Kasumi-1 (cell line): Measurements from ENCODE around the gene LSM12.
A peak's percentile ranks its signal among the peaks of the same experiment; 100 is the strongest.
"Not testable (repeated sequence)": the region's sequence is repeated elsewhere in the genome, so short reads cannot be mapped to it uniquely, and the experiment has no call there.

Experiments
- DNase-seq, 2 experiments: peaks; one replicate each; lab custom pipeline; 2025; lab: John Stamatoyannopoulos, UW

The LSM12 gene

DNA sequence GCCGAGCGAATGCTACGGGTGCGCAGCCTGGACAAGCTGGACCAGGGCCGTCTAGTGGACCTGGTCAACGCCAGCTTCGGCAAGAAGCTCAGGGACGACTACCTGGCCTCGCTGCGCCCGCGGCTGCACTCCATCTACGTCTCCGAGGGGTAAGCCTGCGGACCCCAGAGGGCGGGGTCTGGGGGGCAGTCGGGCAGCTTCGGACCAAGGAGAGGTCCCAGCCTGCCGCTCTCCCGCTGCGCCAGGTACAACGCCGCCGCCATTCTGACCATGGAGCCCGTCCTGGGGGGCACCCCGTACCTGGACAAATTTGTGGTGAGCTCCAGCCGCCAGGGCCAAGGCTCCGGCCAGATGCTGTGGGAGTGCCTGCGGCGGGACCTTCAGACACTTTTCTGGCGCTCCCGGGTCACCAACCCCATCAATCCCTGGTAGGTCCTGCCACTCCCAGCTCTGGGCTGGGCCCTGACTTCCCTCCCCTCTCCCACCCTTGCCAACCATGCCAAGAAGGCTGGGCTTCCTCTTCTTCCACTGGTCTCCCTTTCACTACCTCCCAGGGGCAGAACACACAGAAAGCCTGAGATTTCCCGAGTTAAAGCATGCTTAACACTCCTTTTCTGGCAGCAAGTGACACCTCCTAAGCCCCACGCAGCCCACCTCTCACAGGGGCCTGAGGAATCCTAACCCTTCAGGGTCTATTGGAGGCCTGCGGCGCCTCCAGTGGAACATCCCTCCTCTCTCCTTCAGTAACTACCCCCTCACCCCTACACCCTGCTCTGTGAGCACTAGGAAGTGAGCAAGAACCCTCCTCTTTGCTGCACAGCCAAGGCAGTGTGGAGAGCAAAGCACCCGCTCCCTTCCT is 58.9 kb downstream of the LSM12 start:
- no peak for DNase-seq

DNA sequence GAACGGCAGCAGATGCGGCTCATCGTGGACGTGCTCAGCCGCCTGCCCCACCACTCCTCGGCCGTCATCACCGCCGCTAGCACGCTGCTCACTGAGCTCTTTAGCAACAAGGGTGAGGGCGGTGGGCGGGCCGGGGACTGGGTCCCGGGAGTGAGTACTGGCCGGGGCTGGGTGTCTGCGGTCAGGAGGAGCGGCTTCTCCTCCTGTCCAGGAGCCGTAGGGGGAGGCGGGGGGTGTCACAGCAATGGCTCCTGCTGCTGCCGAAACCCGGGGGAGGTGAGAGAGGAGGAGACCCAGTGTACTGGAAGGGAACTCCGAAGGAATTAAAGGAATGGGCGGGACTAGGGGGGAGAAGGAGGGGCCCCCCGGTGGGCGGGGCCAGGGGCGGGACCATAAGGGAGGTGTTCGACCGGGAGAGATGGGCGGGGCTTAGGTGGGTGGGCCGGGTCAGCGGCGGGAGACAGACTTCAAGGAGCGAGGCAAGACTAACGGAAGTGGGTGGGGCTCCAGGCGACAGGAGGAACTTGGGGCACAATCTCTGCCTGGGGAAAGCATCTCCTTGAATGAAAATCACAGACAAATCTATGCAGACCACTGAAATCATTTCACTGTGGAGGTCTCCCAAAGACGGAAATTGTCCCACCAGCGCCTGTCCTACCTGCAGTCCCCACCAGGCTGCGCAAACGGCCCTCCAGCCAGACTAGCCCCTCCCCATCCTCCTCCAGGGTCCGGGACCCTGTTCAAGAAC is 59.7 kb downstream of the LSM12 start:
- DNase-seq, result peak; percentile 96

- DNase-seq, result peak in 1 of 2 experiments; percentile 25
Observed at GRCh38 chr17:44006272-44006597, 60.2 kb downstream of the LSM12 start.

DNA sequence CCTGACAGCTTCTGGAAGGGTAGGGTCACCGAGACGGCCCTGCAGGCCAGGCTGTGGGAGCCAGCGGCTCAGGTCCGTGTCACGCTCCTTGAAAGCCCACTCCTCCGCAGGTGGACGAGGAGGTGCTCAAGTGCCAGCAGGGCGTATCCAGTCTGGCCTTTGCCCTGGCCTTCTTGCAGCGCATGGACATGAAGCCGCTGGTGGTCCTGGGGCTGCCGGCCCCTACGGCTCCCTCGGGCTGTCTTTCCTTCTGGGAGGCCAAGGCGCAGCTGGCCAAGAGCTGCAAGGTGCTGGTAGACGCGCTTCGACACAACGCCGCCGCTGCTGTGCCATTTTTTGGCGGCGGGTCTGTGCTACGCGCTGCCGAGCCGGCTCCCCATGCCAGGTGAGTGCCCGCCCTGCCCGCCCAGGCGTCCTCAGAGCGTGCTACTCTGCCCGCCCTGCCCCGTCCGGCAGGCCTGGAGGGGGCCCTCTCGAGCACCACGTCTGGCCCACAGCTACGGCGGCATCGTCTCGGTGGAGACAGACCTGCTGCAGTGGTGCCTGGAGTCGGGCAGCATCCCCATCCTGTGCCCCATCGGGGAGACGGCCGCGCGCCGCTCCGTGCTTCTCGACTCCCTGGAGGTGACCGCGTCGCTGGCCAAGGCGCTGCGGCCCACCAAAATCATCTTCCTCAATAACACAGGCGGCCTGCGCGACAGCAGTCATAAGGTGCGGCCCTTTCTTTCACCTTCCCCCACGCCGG is 60.8 kb downstream of the LSM12 start:
- no peak for DNase-seq

- no peak for DNase-seq
Observed at GRCh38 chr17:44004761-44005526, 61.5 kb downstream of the LSM12 start.

DNA sequence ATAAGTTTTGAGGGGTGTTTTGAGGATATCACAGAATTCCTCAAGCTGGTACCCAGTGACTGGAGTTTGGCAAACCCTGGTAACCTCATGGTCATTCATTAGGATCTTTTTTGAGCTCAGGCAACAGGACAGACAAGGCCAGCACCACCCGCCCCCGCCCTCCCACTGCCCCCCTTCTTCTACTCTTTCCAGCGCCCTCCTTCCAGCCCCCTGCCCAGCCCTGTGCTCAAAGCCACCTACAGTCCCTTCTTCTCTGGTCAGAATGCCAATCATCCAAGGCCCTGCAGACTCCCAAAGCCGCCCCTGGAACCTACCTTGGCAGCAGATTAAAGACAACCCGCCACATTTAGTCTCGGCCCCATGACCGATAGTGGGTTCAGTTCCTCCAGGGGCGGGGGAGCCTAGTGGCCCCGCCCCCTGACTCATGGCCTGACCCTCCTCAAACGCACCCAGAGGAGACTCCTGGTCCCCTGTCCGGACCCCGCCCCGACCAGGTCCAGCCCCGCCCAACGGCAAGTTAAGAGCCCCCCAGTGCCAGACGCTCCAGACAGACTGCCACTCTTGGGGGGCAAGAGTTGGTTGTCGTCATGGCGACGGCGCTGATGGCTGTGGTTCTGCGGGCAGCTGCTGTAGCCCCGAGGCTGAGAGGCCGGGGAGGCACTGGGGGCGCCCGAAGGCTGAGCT is 62.3 kb downstream of the LSM12 start, which contains the start of gene NAGS:
Gene NAGS, plus strand, starts transcription at position 546 of the 684 bp plus-strand sequence. Its CDS starts 42 bp downstream, at position 588.
- DNase-seq, result peak; percentile 4 to 12

DNA sequence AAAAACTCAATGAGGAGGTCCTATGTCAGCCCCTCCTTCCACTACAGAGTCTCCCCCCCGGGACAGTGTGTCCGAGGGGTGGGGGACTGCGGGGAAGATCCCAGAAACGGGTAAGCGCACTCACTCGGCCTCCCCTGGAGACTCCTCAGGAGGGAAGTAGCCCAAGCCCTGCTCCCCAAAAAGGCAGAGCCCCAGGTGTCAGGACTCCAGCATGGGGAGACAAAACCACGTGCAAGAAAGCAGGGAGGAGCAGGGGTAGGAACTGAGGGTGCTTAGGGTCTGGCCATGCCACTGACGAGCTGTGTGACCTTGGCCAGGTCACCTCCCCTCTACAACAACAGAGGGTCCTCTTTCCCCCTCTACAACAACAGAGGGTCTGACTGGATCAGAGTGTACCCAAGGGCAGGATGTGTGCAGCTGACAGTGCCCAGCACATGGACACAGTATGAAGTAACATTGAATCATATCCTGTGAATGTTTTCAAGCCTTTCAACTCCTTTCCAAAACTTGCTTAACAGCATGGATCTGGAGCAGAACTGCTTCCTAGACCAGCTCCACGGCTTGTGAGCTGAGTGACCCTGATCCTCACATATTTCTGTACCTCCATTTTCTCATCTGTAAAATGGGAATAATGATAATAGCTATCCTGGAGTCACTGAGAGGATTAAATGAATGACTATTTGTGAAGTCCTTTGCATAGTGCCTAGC is 64.2 kb downstream of the LSM12 start:
- no peak for DNase-seq

DNA sequence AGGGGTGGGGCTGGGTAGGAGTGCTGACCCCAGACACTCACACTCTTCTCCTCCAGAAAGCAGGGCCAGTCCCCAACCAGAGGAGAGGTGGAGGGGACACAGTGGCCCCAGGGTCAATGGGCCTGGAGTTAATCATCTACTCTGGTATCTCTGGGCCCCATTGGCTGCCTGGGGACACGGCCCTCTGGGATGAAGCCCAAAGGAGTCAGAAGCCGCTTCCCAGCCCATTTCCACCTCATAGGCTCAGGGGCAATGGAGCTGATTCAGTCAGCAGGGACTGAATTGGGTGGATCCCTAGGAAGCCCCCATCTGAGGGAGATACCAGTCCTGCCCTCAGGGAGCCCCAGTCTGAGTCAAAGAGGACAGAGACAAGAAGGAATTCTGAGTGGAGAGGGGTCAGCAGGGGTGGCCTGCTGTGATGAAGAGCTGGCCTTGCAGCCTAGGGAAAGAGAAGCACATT is 65.0 kb downstream of the LSM12 start:
- DNase-seq, result no peak

GRCh38 chr17:44000871-44001460 is 65.5 kb downstream of the LSM12 start:
- DNase-seq, result no peak

- DNase-seq, result no peak
Observed at GRCh38 chr17:44000141-44000860, 66.2 kb downstream of the LSM12 start.

DNA sequence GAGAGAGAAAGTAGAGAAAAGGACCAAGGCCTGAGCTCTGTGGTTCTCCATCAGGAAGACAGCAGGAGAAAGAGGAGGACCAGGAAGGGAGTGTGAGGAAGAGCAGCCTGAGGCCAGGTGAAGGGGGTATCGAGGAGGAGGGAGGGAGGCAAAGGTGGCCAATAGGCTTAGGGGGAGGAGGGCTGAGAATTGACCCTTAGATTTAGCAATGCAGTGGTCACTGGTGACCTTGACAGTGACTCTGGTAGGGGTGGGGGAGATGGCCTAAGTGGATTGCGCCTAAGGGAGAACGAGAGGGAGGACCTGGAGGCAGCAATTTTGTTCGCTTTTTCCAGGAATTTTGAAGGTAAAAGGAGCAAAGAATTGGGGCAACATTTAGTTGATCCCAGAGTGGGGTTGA is 67.4 kb downstream of the LSM12 start:
- no peak for DNase-seq

DNA sequence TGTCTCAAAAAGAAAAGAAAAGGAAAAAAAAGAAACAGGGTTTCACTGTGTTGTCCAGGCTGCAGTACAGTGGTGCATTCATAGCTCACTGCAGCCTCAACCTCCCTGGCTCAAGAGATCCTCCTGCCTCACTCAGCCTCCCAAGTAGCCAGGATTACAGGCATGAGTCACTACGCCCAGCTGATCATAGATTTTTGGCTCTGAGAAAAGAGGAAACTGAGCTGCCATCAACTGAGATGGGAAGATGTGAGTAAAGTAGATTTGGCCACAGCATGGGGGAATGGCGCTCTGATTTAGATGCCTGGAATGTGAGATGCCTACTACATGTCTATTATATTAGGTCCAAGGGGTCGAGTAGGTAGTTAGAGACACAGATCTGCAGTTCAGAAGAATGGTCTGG is 67.9 kb downstream of the LSM12 start:
- DNase-seq, result peak; percentile 27 to 32

GRCh38 chr17:43997180-43997579 is 69.3 kb downstream of the LSM12 start:
- DNase-seq, result not testable (repeated sequence)

DNA sequence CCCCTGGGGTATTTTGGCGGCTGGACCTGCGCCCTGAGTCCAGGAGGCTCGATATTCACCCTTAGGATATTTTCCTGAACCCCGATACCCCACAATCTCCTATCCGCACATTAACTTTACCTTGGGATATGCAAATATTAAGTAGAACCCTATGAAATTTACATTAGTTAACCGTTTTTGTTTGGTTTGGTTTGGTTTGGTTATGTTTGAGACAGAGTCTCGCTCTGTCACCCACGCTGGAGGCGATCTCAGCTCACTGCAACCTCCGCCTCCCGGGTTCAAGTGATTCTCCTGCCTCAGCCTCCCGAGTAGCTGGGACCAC is 71.4 kb downstream of the LSM12 start:
- DNase-seq, result no peak

DNA sequence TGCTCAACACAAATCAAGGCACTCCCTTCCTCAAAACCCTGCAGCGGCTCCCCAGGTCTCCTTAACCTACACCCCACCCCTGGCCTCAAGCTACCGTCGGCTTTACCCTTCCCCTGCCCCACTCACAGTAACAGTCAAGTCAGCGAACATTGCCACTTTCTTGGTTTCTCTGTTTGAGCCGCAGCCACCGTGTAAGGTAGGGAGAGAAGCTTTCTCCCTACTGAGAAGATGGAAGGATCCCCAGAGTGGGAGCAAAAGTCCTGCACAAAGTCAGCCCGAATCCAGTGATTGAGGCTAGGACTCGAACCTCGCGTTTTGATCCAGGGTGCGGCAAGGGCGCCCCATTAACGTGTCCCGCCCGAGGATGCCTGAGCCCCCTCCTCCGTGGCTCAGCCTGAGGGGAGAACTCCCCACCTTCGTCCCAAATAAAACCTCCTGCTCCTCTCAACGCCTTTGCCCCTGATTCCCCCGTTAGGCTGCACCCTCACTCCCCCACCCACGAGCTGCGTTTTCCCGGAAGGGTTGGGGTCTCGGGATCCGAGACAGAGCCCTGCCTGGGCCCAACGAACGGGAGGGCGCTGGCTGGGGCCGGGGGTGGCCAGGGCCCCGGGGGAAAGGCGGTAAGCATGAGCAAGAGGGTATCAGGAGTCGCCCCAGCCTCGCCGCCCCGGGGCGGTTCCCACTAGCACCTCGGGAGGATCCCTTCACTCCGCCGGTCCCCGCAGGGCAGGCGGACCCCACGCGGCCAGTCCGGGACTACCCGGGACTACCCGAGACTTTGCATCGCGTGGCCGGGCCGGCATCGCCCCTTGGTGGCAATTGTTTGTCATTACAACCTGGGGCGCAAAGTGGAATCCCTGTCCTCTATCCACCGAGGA is 72.0 kb downstream of the LSM12 start:
- DNase-seq, result peak; percentile 21 to 28

DNA sequence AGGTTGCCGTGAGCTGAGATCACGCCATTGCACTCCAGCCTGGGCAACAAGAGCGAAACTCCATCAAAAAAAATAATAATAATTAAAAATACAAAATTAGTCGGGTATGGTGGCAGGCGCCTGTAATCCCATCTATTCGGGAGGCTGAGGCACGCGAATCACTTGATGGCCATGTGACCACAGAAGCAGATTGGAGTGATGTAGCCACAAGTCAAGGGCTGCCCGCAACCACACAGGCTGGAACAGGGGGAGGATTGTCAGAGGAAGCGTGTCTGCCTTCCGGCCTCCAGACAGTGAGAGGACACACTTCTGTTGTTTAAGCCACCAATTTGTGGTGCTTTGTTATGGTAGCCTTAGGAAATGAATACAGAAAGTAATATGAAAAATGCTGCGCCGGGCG is 73.8 kb downstream of the LSM12 start:
- no peak for DNase-seq

DNA sequence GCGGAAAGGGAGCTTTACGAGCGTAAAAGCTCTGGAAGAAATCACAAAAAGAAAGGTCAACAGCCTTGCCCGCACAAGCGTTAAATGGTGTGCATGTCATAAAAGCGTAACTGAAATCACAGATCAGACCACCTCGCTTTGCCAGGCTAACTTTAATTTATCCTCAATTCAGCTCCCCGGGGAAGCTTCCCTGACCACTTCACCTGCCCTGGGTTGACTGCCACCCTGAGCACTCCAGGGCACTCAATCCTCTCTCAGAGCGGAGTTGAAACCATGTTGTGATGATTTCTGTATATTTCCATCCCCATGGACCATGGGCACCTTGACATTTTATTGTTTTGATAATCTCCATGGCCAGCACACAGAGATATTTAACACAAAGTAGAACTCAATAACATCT is 78.2 kb downstream of the LSM12 start:
- no peak for DNase-seq
